ENCODE results near the gene DAZ1.
"Not testable (repeated sequence)": the region's sequence is repeated elsewhere in the genome, so short reads cannot be mapped to it uniquely, and the experiment has no call there.

Gene DAZ1

GRCh38 chrY:23198908-23199307, at the start of gene DAZ1:
TSS of gene DAZ1 (minus strand) at chrY:23199008. CDS start at chrY:23198800, 208 bp downstream.
- intact Hi-C loops (cut with micrococcal nuclease); H3K4me1 Mint-ChIP-seq (ENCODE audit: low read depth); H3K4me3 Mint-ChIP-seq; H3K27ac Mint-ChIP-seq; H3K36me3 Mint-ChIP-seq (ENCODE audit: low read depth); H3K9me3 Mint-ChIP-seq; H3K27me3 Mint-ChIP-seq: not testable (repeated sequence)

- intact Hi-C loops (cut with micrococcal nuclease); H3K9me3 Mint-ChIP-seq; H3K27me3 Mint-ChIP-seq: not testable (repeated sequence)
Observed at GRCh38 chrY:23219233-23219632, 20.4 kb upstream of the DAZ1 start, which contains the start of gene DAZ2. TSS of gene DAZ2 (plus strand) at chrY:23219533. CDS start at chrY:23219741, 208 bp downstream.

GRCh38 chrY:23210681-23211080, 11.9 kb upstream of the DAZ1 start:
- H3K4me3 Mint-ChIP-seq; H3K36me3 Mint-ChIP-seq (ENCODE audit: low read depth); H3K4me1 Mint-ChIP-seq (ENCODE audit: low read depth); H3K27me3 Mint-ChIP-seq; intact Hi-C loops (cut with micrococcal nuclease); H3K9me3 Mint-ChIP-seq; H3K27ac Mint-ChIP-seq: not testable (repeated sequence)

More at GRCh38 chrY:23219233-23219632, 20.4 kb upstream of the DAZ1 start, which contains the start of gene DAZ2:
- not testable (repeated sequence) for H3K36me3 Mint-ChIP-seq (ENCODE audit: low read depth); H3K27ac Mint-ChIP-seq; H3K4me3 Mint-ChIP-seq; H3K4me1 Mint-ChIP-seq (ENCODE audit: low read depth)

GRCh38 chrY:23209802-23210495, 11.1 kb upstream of the DAZ1 start:
- H3K4me1 Mint-ChIP-seq (ENCODE audit: low read depth); H3K27me3 Mint-ChIP-seq; H3K36me3 Mint-ChIP-seq (ENCODE audit: low read depth); H3K9me3 Mint-ChIP-seq; H3K27ac Mint-ChIP-seq; H3K4me3 Mint-ChIP-seq; intact Hi-C loops (cut with micrococcal nuclease): not testable (repeated sequence)

GRCh38 chrY:23207455-23207854, 8.6 kb upstream of the DAZ1 start:
- intact Hi-C loops (cut with micrococcal nuclease); H3K4me1 Mint-ChIP-seq (ENCODE audit: low read depth); H3K9me3 Mint-ChIP-seq; H3K27me3 Mint-ChIP-seq; H3K36me3 Mint-ChIP-seq (ENCODE audit: low read depth); H3K27ac Mint-ChIP-seq; H3K4me3 Mint-ChIP-seq: not testable (repeated sequence)
